GM18498 (cell line): ENCODE data around the gene PLCB4.

Experiments used
- ATAC-seq: cut with Tn5 transposase; IDR thresholded peaks from one replicate; pipeline ENCODE4 v1.9.1; 2021; ENCODE audit warnings: mild to moderate bottlenecking, moderate library complexity; ENCODE audit not compliant: unreplicated experiment

Gene PLCB4

GRCh38 chr20:9212735-9213134 is 143.8 kb downstream of the PLCB4 start:
- no peak for ATAC-seq

GRCh38 chr20:9214685-9215084 is 145.8 kb downstream of the PLCB4 start:
- no peak for ATAC-seq

- ATAC-seq = no peak
Observed at GRCh38 chr20:9215539-9215938, 146.7 kb downstream of the PLCB4 start.

- no peak for ATAC-seq
Observed at GRCh38 chr20:9218531-9218961, 149.7 kb downstream of the PLCB4 start.

- no peak for ATAC-seq
Observed at GRCh38 chr20:9220874-9221547, 152.1 kb downstream of the PLCB4 start.

GRCh38 chr20:9223296-9223695 is 154.4 kb downstream of the PLCB4 start:
- ATAC-seq = no peak

- no peak for ATAC-seq
Observed at GRCh38 chr20:9225879-9226278, 157.0 kb downstream of the PLCB4 start.

GRCh38 chr20:9227896-9228615 is 159.2 kb downstream of the PLCB4 start:
- no peak for ATAC-seq

GRCh38 chr20:9228774-9229450 is 160.0 kb downstream of the PLCB4 start:
- ATAC-seq = no peak

GRCh38 chr20:9230406-9230805 is 161.5 kb downstream of the PLCB4 start:
- ATAC-seq = no peak

GRCh38 chr20:9233804-9234203 is 164.9 kb downstream of the PLCB4 start:
- ATAC-seq = no peak

GRCh38 chr20:9235518-9235917 is 166.6 kb downstream of the PLCB4 start:
- no peak for ATAC-seq

GRCh38 chr20:9236458-9236857 is 167.6 kb downstream of the PLCB4 start:
- no peak for ATAC-seq

GRCh38 chr20:9241232-9241692 is 172.4 kb downstream of the PLCB4 start:
- no peak for ATAC-seq

- ATAC-seq = no peak
Observed at GRCh38 chr20:9241721-9242427, 173.0 kb downstream of the PLCB4 start.

GRCh38 chr20:9243986-9244385 is 175.1 kb downstream of the PLCB4 start:
- no peak for ATAC-seq

- ATAC-seq = no peak
Observed at GRCh38 chr20:9244811-9245210, 175.9 kb downstream of the PLCB4 start.

- ATAC-seq = no peak
Observed at GRCh38 chr20:9246731-9247130, 177.8 kb downstream of the PLCB4 start.

- ATAC-seq = no peak
Observed at GRCh38 chr20:9250511-9250910, 181.6 kb downstream of the PLCB4 start.

- ATAC-seq = no peak
Observed at GRCh38 chr20:9253006-9253539, 184.2 kb downstream of the PLCB4 start.

GRCh38 chr20:9255171-9255570 is 186.3 kb downstream of the PLCB4 start:
- ATAC-seq = no peak
